Measurements from ENCODE around the gene CEP72. TPM values are rescaled to one million over a fixed set of nuclear protein-coding genes. Genes with fewer than 3 reads are reported as not detected.

CEP72 gene
- total RNA-seq, 1 donor from 2014 or later = 11.9 TPM

- no peaks in the 10 kb centered on the region for H3K4me1 Mint-ChIP-seq (ENCODE audit: unreplicated experiment)
- peaks cover 3% of the 10 kb centered on the region for H3K36me3 Mint-ChIP-seq (ENCODE audit: low read depth, unreplicated experiment)
- no peaks in the 10 kb centered on the region for H3K9me3 Mint-ChIP-seq (ENCODE audit: unreplicated experiment)
- no peak overlapping the region for H3K4me3 Mint-ChIP-seq (ENCODE audit: unreplicated experiment)
- H3K27me3 Mint-ChIP-seq (ENCODE audit: unreplicated experiment) = peaks cover 4% of the 10 kb centered on the region
- no peak overlapping the region for H3K27ac Mint-ChIP-seq (ENCODE audit: unreplicated experiment)
- no peak for DNase-seq (ENCODE audit: low spot score)
- TF ChIP-seq CTCF (IDR thresholded peaks at IDR 0.05; ENCODE audit: unreplicated experiment) = no peak
Measured at GRCh38 chr5:585962-586628, 26.0 kb upstream of the CEP72 start.

GRCh38 chr5:586751-587285 is 25.3 kb upstream of the CEP72 start:
- peaks cover 4% of the 10 kb centered on the region for H3K27me3 Mint-ChIP-seq (ENCODE audit: unreplicated experiment)
- DNase-seq (ENCODE audit: low spot score) = no peak
- H3K27ac Mint-ChIP-seq (ENCODE audit: unreplicated experiment) = no peak overlapping the region
- TF ChIP-seq CTCF (IDR thresholded peaks at IDR 0.05; ENCODE audit: unreplicated experiment) = no peak
- H3K36me3 Mint-ChIP-seq (ENCODE audit: low read depth, unreplicated experiment) = peaks cover 3% of the 10 kb centered on the region
- no peak overlapping the region for H3K4me3 Mint-ChIP-seq (ENCODE audit: unreplicated experiment)
- H3K9me3 Mint-ChIP-seq (ENCODE audit: unreplicated experiment) = no peaks in the 10 kb centered on the region
- H3K4me1 Mint-ChIP-seq (ENCODE audit: unreplicated experiment) = no peaks in the 10 kb centered on the region

- Mint-ChIP-seq H3K4me3 (ENCODE audit: unreplicated experiment) (no peak overlapping the region), H3K36me3 (ENCODE audit: low read depth, unreplicated experiment) (peaks cover 3% of the 10 kb centered on the region), H3K27me3 (ENCODE audit: unreplicated experiment) (peaks cover 6% of the 10 kb centered on the region), H3K27ac (ENCODE audit: unreplicated experiment) (no peak overlapping the region), H3K9me3 (ENCODE audit: unreplicated experiment) (no peaks in the 10 kb centered on the region), H3K4me1 (ENCODE audit: unreplicated experiment) (no peaks in the 10 kb centered on the region)
- no peak for TF ChIP-seq CTCF (IDR thresholded peaks at IDR 0.05; ENCODE audit: unreplicated experiment)
- DNase-seq (ENCODE audit: low spot score) = no peak
Measured at GRCh38 chr5:587403-587802, 24.7 kb upstream of the CEP72 start.

- H3K9me3 Mint-ChIP-seq (ENCODE audit: unreplicated experiment) = no peaks in the 10 kb centered on the region
- H3K27ac Mint-ChIP-seq (ENCODE audit: unreplicated experiment) = no peak overlapping the region
- peaks cover 2% of the 10 kb centered on the region for H3K27me3 Mint-ChIP-seq (ENCODE audit: unreplicated experiment)
- H3K4me1 Mint-ChIP-seq (ENCODE audit: unreplicated experiment) = no peaks in the 10 kb centered on the region
- no peak for TF ChIP-seq CTCF (IDR thresholded peaks at IDR 0.05; ENCODE audit: unreplicated experiment)
- no peak overlapping the region for H3K4me3 Mint-ChIP-seq (ENCODE audit: unreplicated experiment)
- no peak for DNase-seq (ENCODE audit: low spot score)
- H3K36me3 Mint-ChIP-seq (ENCODE audit: low read depth, unreplicated experiment) = peaks cover 3% of the 10 kb centered on the region
Measured at GRCh38 chr5:588406-588995, 23.6 kb upstream of the CEP72 start.

GRCh38 chr5:589173-589572 is 23.0 kb upstream of the CEP72 start:
- TF ChIP-seq CTCF (IDR thresholded peaks at IDR 0.05; ENCODE audit: unreplicated experiment) = no peak
- DNase-seq (ENCODE audit: low spot score) = no peak
- Mint-ChIP-seq H3K27me3 (ENCODE audit: unreplicated experiment) (peaks cover 2% of the 10 kb centered on the region), H3K36me3 (ENCODE audit: low read depth, unreplicated experiment) (peaks cover 3% of the 10 kb centered on the region), H3K27ac (ENCODE audit: unreplicated experiment) (no peak overlapping the region), H3K9me3 (ENCODE audit: unreplicated experiment) (no peaks in the 10 kb centered on the region), H3K4me3 (ENCODE audit: unreplicated experiment) (no peak overlapping the region), H3K4me1 (ENCODE audit: unreplicated experiment) (no peaks in the 10 kb centered on the region)

Measured in endothelial cell (in vitro differentiated cells).